22Rv1 (cell line): ENCODE measurements around the gene LRIF1.
"Not testable (repeated sequence)": the region's sequence is repeated elsewhere in the genome, so short reads cannot be mapped to it uniquely, and the experiment has no call there.

ENCODE experiments used
- H3K27ac ChIP-seq: fragments of 450-650 bp; 2 replicates; pipeline ENCODE4 v1.5.1; 2017
- CTCF ChIP-seq: fragments of 450-650 bp; IDR thresholded peaks from 2 replicates; pipeline ENCODE4 v1.5.1; 2017; ENCODE audit warnings: mild to moderate bottlenecking
- ZFX ChIP-seq: fragments of 450-650 bp; IDR thresholded peaks from 2 replicates; pipeline ENCODE4 v1.6.1; 2017; ENCODE audit warnings: antibody characterized with exemption, borderline replicate concordance

Gene LRIF1

GRCh38 chr1:110948038-110948810 lies 15.5 kb downstream of the LRIF1 start:
- TF ChIP-seq ZFX (no peak), CTCF (no peak)
- no peak overlapping the region for H3K27ac ChIP-seq

GRCh38 chr1:110945626-110946025 lies 18.1 kb downstream of the LRIF1 start:
- TF ChIP-seq ZFX: no peak
- no peak for TF ChIP-seq CTCF
- no peak overlapping the region for H3K27ac ChIP-seq

GRCh38 chr1:110944806-110945205 lies 18.9 kb downstream of the LRIF1 start:
- TF ChIP-seq ZFX (no peak), CTCF (no peak)
- no peak overlapping the region for H3K27ac ChIP-seq

DNA sequence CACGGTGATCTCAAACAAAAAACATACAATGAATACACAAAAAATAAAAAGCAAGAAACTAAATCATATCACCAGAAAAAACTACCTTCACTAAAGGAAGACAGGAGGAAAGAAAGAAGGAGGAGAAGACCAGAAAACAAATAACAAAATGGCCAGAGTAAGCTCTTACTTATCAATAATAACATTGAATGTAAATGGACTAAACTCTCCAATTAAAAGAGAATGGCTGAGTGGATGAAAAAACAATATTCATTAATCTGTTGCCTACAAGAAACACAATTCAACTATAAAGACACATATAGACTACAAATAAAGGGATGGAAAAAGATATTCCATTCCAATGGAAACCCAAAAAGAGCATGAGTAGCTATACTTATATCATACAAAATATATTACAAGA lies 27.2 kb downstream of the LRIF1 start:
- TF ChIP-seq CTCF (no peak), ZFX (no peak)
- no peak overlapping the region for H3K27ac ChIP-seq

DNA sequence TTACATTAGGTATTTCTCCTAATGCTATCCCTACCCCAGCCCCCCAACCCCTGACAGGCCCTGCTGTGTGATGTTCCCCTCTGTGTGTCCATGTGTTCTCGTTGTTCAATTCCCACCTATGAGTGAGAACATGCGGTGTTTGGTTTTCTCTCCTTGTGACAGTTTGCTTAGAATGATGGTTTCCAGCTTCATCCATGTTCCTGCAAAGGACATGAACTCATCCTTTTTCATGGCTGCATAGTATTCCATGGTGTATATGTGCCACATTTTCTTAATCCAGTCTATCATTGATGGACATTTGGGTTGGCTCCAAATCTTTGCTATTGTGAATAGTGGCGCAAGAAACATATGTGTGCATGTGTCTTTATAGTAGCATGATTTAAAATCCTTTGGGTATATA lies 32.6 kb downstream of the LRIF1 start:
- H3K27ac ChIP-seq: not testable (repeated sequence)

- H3K27ac ChIP-seq: no peak overlapping the region
- TF ChIP-seq ZFX (no peak), CTCF (no peak)
These were observed 34.8 kb downstream of the LRIF1 start for GRCh38 chr1:110928904-110929303.

GRCh38 chr1:110928191-110928590 lies 35.5 kb downstream of the LRIF1 start:
- TF ChIP-seq CTCF: no peak
- no peak overlapping the region for H3K27ac ChIP-seq

- H3K27ac ChIP-seq: no peak overlapping the region
- TF ChIP-seq ZFX (no peak), CTCF (no peak)
These were observed 36.1 kb downstream of the LRIF1 start for GRCh38 chr1:110927484-110928075.
